PC-9 (cell line): Measurements from ENCODE around the gene PARD6B. TPM values are rescaled to one million over a fixed set of nuclear protein-coding genes. Genes with fewer than 3 reads are reported as not detected.

Source experiments
- Bru-seq: library from RNA; stranded (reverse); fragments of 400-500 nt; gene quantifications from one replicate; lab custom pipeline; 2021; lab: Mats Ljungman, UMichigan
- BruChase-seq, 2 experiments: library from RNA; stranded (reverse); fragments of 400-500 nt; gene quantifications; one replicate each; lab custom pipeline; 2021; lab: Mats Ljungman, UMichigan
- BruUV-seq: library from RNA; stranded (reverse); fragments of 400-500 nt; replicated peaks from 2 replicates; lab custom pipeline; 2021; lab: Mats Ljungman, UMichigan
- CTCF ChIA-PET: fragments of 300-600 bp; sonication (Branson Sonifier 250); formaldehyde crosslinking; loops from one replicate; lab custom pipeline; 2022; ENCODE audit warnings: antibody characterized with exemption; lab: Charles Lee
- POLR2A ChIA-PET: fragments of 300-600 bp; sonication (Branson Sonifier 250); formaldehyde crosslinking; loops from one replicate; lab custom pipeline; 2022; ENCODE audit warnings: antibody characterized with exemption; ENCODE audit not compliant: unreplicated experiment; lab: Charles Lee
- DNase-seq, 2 experiments: peaks; one replicate each; pipeline versions ENCODE4 v3.0.0 to v3.0.0-alpha.2; 2015 to 2022; ENCODE audit warnings: mixed read lengths in 1 of 2
- H2AFZ ChIP-seq: fragments of 200-600 bp; sonication (generic); 2 replicates; pipeline ENCODE4 v1.8.1; 2017; ENCODE audit warnings: antibody characterized with exemption
- H3F3A ChIP-seq: fragments of 200-600 bp; sonication (generic); 2 replicates; pipeline ENCODE4 v1.8.1; 2017; ENCODE audit warnings: antibody characterized with exemption, mild to moderate bottlenecking, low read depth; ENCODE audit not compliant: insufficient read depth
- H3K27ac ChIP-seq: fragments of 200-600 bp; sonication (generic); 2 replicates; pipeline ENCODE4 v1.6.1; 2016; ENCODE audit warnings: mixed run types
- H3K27me3 ChIP-seq: fragments of 200-600 bp; sonication (generic); 2 replicates; pipeline ENCODE4 v1.6.1; 2016; ENCODE audit warnings: low read depth, mixed run types; ENCODE audit not compliant: insufficient read depth
- H3K36me3 ChIP-seq: fragments of 200-600 bp; sonication (generic); 2 replicates; pipeline ENCODE4 v1.6.1; 2016; ENCODE audit warnings: low read depth, mixed run types
- H3K4me1 ChIP-seq: fragments of 200-600 bp; sonication (generic); replicated peaks from 2 replicates; pipeline ENCODE4 v1.6.1; 2016; ENCODE audit warnings: mixed run types; ENCODE audit not compliant: insufficient read depth
- H3K4me2 ChIP-seq: fragments of 200-600 bp; sonication (generic); 2 replicates; pipeline ENCODE4 v1.6.1; 2017; ENCODE audit warnings: mixed run types
- H3K4me3 ChIP-seq: fragments of 200-600 bp; sonication (generic); 2 replicates; pipeline ENCODE4 v1.6.1; 2016; ENCODE audit warnings: mixed run types
- H3K79me2 ChIP-seq: fragments of 200-600 bp; sonication (generic); 2 replicates; pipeline ENCODE4 v1.6.1; 2017; ENCODE audit warnings: low read depth, mixed run types
- H3K9me2 ChIP-seq: fragments of 200-600 bp; sonication (generic); 2 replicates; pipeline ENCODE4 v1.8.1; 2017; ENCODE audit warnings: mild to moderate bottlenecking; ENCODE audit not compliant: insufficient read depth
- H3K9me3 ChIP-seq: fragments of 200-600 bp; sonication (generic); 2 replicates; pipeline ENCODE4 v1.8.1; 2016; ENCODE audit warnings: low read depth; ENCODE audit not compliant: insufficient read depth
- H4K20me1 ChIP-seq: fragments of 200-600 bp; sonication (generic); 2 replicates; pipeline ENCODE4 v1.8.1; 2017; ENCODE audit not compliant: insufficient read depth
- CTCF ChIP-seq: fragments of 200-600 bp; sonication (generic); conservative IDR thresholded peaks from 2 replicates; pipeline ENCODE4 v1.6.1; 2017; ENCODE audit warnings: mixed run types, antibody characterized with exemption, mild to moderate bottlenecking, moderate library complexity
- EZH2 ChIP-seq: fragments of 200-600 bp; sonication (generic); IDR thresholded peaks from 2 replicates; pipeline ENCODE4 v1.8.0; 2017; ENCODE audit warnings: antibody characterized with exemption, low read depth
- intact Hi-C: fragments of 100-400 bp; cut with micrococcal nuclease; formaldehyde crosslinking; loops from one replicate; pipeline ENCODE4 v1.10.0; 2022; ENCODE audit not compliant: unreplicated experiment
- long read RNA-seq: library from polyadenylated mRNA; stranded (forward); transcript quantifications from one replicate; pipeline ENCODE4 v2.0.0, GENCODE V29; 2022
- total RNA-seq: library from RNA; stranded (reverse); gene quantifications from 2 replicates; pipeline ENCODE4 v1.2.3, GENCODE V29; 2021

PARD6B gene
- total RNA-seq (52.2 and 80.3 TPM in 2 replicates), Bru-seq, nascent RNA (percentile 99 among the genes with signal in this experiment), BruChase-seq, experiment 1, labeled RNA remaining after a 2-hour chase (percentile 99 among the genes with signal in this experiment), BruChase-seq, experiment 2, labeled RNA remaining after a 6-hour chase (percentile 77 among the genes with signal in this experiment)
- long read RNA-seq, full-length matches to known transcripts, result 2 of 5 reads
- long read RNA-seq, partial matches to known transcripts, result 0 of 5 reads
- long read RNA-seq, other reads (novel, unspliced or antisense), result 3 of 5 reads

- peak within 1 kb of the TSS; percentile 75 for H2AFZ ChIP-seq
- no peaks in the 10 kb centered on the region for H3K9me3 ChIP-seq
- no TSS peak for BruUV-seq
- H3K79me2 ChIP-seq, result peaks cover 50% of the 10 kb centered on the region
- no peaks in the 10 kb centered on the region for H3K9me2 ChIP-seq
- no peak for TF ChIP-seq CTCF
- no peak for TF ChIP-seq EZH2
- no peaks in the 10 kb centered on the region for H3K27me3 ChIP-seq
- peak within 1 kb of the TSS; percentile 92 for H3K4me2 ChIP-seq
- peak; percentile 96 to 100 for DNase-seq
- H3K27ac ChIP-seq, result peak within 1 kb of the TSS; percentile 91
- peak within 1 kb of the TSS; percentile 85 for H3K4me3 ChIP-seq
- POLR2A ChIA-PET, result interaction anchor here (0.5 to 1.2 kb wide), 10 partner anchors 13 to 143 kb away, joined by 3 to 16 read pairs (median 6); no protein-coding TSS in a partner anchor
- H3K36me3 ChIP-seq, result peaks cover 28% of the 10 kb centered on the region
- peaks cover 20% of the 10 kb centered on the region for H4K20me1 ChIP-seq
- H3F3A ChIP-seq, result peaks cover 73% of the 10 kb centered on the region
- intact Hi-C loops, result loop anchor here (1.0 kb wide), 1 partner anchor 30 kb away; no protein-coding TSS in a partner anchor
- CTCF ChIA-PET, result interaction anchor here (0.7 to 0.9 kb wide), 2 partner anchors 18 to 552 kb away, joined by 3 to 4 read pairs; no protein-coding TSS in a partner anchor
- peaks cover 71% of the 10 kb centered on the region for H3K4me1 ChIP-seq
Observed at GRCh38 chr20:50731055-50731929, at the start of gene PARD6B. Gene PARD6B, plus strand, starts transcription at chr20:50731580. Its CDS starts 207 bp downstream, at chr20:50731787.

GRCh38 chr20:50682065-50682464, 49.3 kb upstream of the PARD6B start:
- Histone ChIP-seq H2AFZ (no peak overlapping the region), H3K4me2 (no peak overlapping the region), H3K4me3 (no peak overlapping the region), H3K79me2 (no peaks in the 10 kb centered on the region), H4K20me1 (no peaks in the 10 kb centered on the region), H3K27ac (no peak overlapping the region), H3K9me2 (no peaks in the 10 kb centered on the region), H3K9me3 (no peaks in the 10 kb centered on the region), H3K4me1 (peaks cover 40% of the 10 kb centered on the region), H3K36me3 (no peaks in the 10 kb centered on the region), H3K27me3 (no peaks in the 10 kb centered on the region), H3F3A (peaks cover 35% of the 10 kb centered on the region)
- POLR2A ChIA-PET, result no interaction called here
- no TSS peak for BruUV-seq
- intact Hi-C loops, result no loop called here
- peak in 1 of 2 experiments; percentile 31 for DNase-seq
- TF ChIP-seq CTCF (no peak), EZH2 (no peak)
- CTCF ChIA-PET, result no interaction called here

- Histone ChIP-seq H3F3A (peaks cover 26% of the 10 kb centered on the region), H3K9me3 (no peaks in the 10 kb centered on the region), H3K4me2 (no peak overlapping the region), H3K27ac (no peak overlapping the region), H3K36me3 (no peaks in the 10 kb centered on the region), H3K4me1 (peaks cover 31% of the 10 kb centered on the region), H3K27me3 (no peaks in the 10 kb centered on the region), H3K9me2 (no peaks in the 10 kb centered on the region), H3K79me2 (no peaks in the 10 kb centered on the region), H4K20me1 (no peaks in the 10 kb centered on the region), H2AFZ (no peak overlapping the region), H3K4me3 (no peak overlapping the region)
- intact Hi-C loops, result no loop called here
- ChIA-PET CTCF (interaction anchor here (0.6 kb wide), 1 partner anchor 108 kb away, joined by 3 read pairs; no protein-coding TSS in a partner anchor), POLR2A (no interaction called here)
- TF ChIP-seq EZH2, result no peak
- BruUV-seq, result no TSS peak
- DNase-seq, result peak in 1 of 2 experiments; percentile 15
Observed at GRCh38 chr20:50682947-50683530, 48.3 kb upstream of the PARD6B start.
